Suprapubic skin (tissue), 4 donors: ENCODE results near the gene HDAC11. TPM values are rescaled to one million over a fixed set of nuclear protein-coding genes. Genes with fewer than 3 reads are reported as not detected.
A peak's percentile ranks its signal among the peaks of the same experiment; 100 is the strongest.

Experiments
- DNase-seq, 2 donors: peaks; one replicate each; pipeline ENCODE4 v3.0.0-alpha.2; 2019; ENCODE audit warnings: low spot score in 2 of 2
- H3K27ac ChIP-seq: fragments of 200-600 bp; sonication (generic); one replicate; pipeline ENCODE4 v1.5.1; 2019
- H3K27me3 ChIP-seq: fragments of 200-600 bp; sonication (generic); one replicate; pipeline ENCODE4 v1.5.1; 2019
- H3K36me3 ChIP-seq: fragments of 200-600 bp; sonication (generic); one replicate; pipeline ENCODE4 v1.5.1; 2019
- H3K4me1 ChIP-seq: fragments of 200-600 bp; sonication (generic); one replicate; pipeline ENCODE4 v1.5.1; 2019
- H3K4me3 ChIP-seq: fragments of 200-600 bp; sonication (generic); one replicate; pipeline ENCODE4 v1.5.1; 2019; ENCODE audit warnings: mild to moderate bottlenecking
- H3K9me3 ChIP-seq: fragments of 200-600 bp; sonication (generic); one replicate; pipeline ENCODE4 v1.5.1; 2019
- EP300 ChIP-seq: sonication (generic); formaldehyde crosslinking; IDR thresholded peaks from one replicate; pipeline ENCODE4 v1.6.1; 2017; ENCODE audit warnings: antibody characterized with exemption
- POLR2A ChIP-seq, 2 donors: fragments of 450-650 bp; IDR thresholded peaks; one replicate each; pipeline ENCODE4 v1.6.1; 2017; ENCODE audit warnings: antibody characterized with exemption in 2 of 2, mild to moderate bottlenecking in 2 of 2, moderate library complexity in 2 of 2
- POLR2AphosphoS5 ChIP-seq, 3 donors: sonication (generic); formaldehyde crosslinking; IDR thresholded peaks; one replicate each; pipeline ENCODE4 v1.6.1; 2017; ENCODE audit warnings: antibody characterized with exemption in 3 of 3
- WGBS: methylation state at CpG from one replicate; pipeline ENCODE4 v1.1.5; 2018; 5-methylcytosine and 5-hydroxymethylcytosine counted together
- total RNA-seq, 4 donors: library from RNA; depleted of rRNA; stranded (reverse); fragments of >200 nt; gene quantifications; one replicate each; pipeline ENCODE4 v1.1.0, GENCODE V29; 2016
- TF ChIP-seq, protein P1 (sequence below), 2 donors: fragments of 200-600 bp in 1 of 2; fragments of 450-650 bp in 1 of 2; sonication (generic) in 1 of 2; IDR thresholded peaks; one replicate each; pipeline ENCODE4 v1.5.1; 2016 to 2019; ENCODE audit warnings: antibody characterized with exemption in 2 of 2, mild to moderate bottlenecking in 1 of 2, moderate library complexity in 1 of 2

The HDAC11 gene
- total RNA-seq, 4 donors from 2014 or later = 16.7 to 28.3 (median 27.5) TPM

DNA sequence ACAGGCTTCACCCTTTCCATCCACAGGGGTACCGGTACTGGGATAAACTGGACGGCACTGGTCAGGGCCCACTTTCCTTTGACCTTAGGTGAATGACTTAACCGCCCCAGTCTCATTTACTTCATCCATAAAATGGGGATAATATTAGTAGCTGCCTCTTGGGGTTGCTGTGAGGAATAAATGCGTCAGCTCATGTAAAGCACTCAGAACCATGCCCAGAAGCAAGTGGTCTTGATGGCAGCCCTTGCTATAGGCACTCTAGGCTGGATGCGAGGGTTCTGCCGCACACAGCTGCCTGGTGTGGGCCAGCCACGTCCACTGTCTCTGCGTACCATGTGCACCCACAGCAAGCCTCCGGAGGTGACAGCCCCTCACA is 36.6 kb downstream of the HDAC11 start:
- H3K27ac ChIP-seq = peak overlapping the region; percentile 87
- no peaks in the 10 kb centered on the region for H3K27me3 ChIP-seq
- H3K4me1 ChIP-seq = peaks cover 67% of the 10 kb centered on the region
- 85% methylated on average over 4 of the region's 9 CpGs for WGBS
- no peak for TF ChIP-seq POLR2AphosphoS5 (IDR thresholded peaks at IDR 0.05)
- no peaks in the 10 kb centered on the region for H3K36me3 ChIP-seq
- H3K4me3 ChIP-seq = no peak overlapping the region
- DNase-seq = no peak
- no peaks in the 10 kb centered on the region for H3K9me3 ChIP-seq

DNA sequence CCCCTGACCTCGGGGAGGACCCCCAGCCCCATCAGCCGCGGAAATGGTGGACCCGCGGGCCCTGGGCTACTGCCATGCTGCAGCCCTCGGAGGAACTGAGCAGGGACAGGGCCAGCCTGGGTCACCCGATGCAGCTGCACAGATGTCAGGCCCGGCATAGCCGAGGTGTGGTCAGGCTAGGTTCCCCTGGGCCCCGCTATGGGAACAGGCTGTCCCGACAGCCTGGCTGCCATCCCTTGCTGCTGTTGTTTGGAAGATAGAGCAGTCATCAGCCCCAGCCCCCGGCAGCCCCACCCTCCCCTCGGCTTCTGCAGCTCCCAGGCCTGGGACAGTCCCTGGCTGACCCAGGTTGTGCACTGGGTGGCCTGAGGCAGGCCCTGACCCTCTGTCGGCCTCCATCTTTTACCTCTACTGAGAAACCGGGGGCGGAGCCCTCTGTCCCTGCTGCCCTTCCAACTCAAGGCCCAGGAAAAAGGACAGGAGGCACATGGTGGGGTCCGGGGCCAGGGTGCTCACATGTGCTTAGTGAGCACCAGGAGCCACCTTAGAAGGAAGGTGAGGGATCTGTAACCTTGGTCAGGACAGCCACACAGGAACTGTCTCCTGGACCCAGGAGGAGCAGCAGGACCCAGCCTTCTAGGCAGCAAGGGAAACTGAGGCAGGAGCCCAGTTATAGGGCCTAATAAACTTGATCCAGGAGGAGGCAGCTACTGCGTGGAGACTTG is 37.3 kb downstream of the HDAC11 start:
- no peak overlapping the region for H3K4me3 ChIP-seq
- peaks cover 67% of the 10 kb centered on the region for H3K4me1 ChIP-seq
- DNase-seq = peak; percentile 91 to 95
- no peaks in the 10 kb centered on the region for H3K27me3 ChIP-seq
- H3K27ac ChIP-seq = peak overlapping the region; percentile 87
- H3K9me3 ChIP-seq = no peaks in the 10 kb centered on the region
- WGBS = 83% methylated on average over 1 of the region's 18 CpGs
- TF ChIP-seq, protein P1, sequence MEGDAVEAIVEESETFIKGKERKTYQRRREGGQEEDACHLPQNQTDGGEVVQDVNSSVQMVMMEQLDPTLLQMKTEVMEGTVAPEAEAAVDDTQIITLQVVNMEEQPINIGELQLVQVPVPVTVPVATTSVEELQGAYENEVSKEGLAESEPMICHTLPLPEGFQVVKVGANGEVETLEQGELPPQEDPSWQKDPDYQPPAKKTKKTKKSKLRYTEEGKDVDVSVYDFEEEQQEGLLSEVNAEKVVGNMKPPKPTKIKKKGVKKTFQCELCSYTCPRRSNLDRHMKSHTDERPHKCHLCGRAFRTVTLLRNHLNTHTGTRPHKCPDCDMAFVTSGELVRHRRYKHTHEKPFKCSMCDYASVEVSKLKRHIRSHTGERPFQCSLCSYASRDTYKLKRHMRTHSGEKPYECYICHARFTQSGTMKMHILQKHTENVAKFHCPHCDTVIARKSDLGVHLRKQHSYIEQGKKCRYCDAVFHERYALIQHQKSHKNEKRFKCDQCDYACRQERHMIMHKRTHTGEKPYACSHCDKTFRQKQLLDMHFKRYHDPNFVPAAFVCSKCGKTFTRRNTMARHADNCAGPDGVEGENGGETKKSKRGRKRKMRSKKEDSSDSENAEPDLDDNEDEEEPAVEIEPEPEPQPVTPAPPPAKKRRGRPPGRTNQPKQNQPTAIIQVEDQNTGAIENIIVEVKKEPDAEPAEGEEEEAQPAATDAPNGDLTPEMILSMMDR (IDR thresholded peaks at IDR 0.05) = no peak
- TF ChIP-seq POLR2AphosphoS5 (IDR thresholded peaks at IDR 0.05) (peak in 1 of 3 donors; percentile 78), POLR2A (IDR thresholded peaks at IDR 0.05) (peak in 1 of 2 donors; percentile 22)
- H3K36me3 ChIP-seq = no peaks in the 10 kb centered on the region

DNA sequence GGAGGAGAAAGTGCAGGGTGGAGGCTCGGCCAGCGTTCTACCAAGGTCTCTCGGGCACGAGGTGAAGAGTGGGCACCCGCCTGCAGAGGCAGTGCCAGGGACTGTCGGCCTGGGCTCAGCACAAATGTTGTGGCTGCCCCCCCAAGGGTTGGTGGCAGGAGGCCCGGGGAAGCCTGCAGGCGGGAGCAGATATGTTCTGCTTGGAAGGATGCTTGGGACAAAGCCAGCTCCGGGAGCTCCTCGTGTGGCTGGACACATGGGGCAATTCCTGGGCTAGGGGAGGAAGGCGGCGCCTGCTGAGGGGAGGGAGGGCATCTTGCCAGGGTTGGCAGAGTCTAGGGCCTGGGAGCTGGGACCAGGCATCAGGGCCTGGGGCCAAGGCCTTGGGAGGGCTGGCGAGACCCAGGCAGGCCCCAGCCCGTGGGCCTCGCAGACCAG is 38.4 kb downstream of the HDAC11 start:
- Histone ChIP-seq H3K27ac (peak overlapping the region; percentile 84), H3K9me3 (no peaks in the 10 kb centered on the region), H3K27me3 (no peaks in the 10 kb centered on the region), H3K4me3 (no peak overlapping the region), H3K4me1 (peaks cover 56% of the 10 kb centered on the region), H3K36me3 (no peaks in the 10 kb centered on the region)
- peak; percentile 94 for DNase-seq
- 69% methylated on average over 9 of the region's 15 CpGs for WGBS
- TF ChIP-seq, protein P1 (IDR thresholded peaks at IDR 0.05) = no peak
- peak in 2 of 3 donors; percentile 10 to 49 for TF ChIP-seq POLR2AphosphoS5 (IDR thresholded peaks at IDR 0.05)

DNA sequence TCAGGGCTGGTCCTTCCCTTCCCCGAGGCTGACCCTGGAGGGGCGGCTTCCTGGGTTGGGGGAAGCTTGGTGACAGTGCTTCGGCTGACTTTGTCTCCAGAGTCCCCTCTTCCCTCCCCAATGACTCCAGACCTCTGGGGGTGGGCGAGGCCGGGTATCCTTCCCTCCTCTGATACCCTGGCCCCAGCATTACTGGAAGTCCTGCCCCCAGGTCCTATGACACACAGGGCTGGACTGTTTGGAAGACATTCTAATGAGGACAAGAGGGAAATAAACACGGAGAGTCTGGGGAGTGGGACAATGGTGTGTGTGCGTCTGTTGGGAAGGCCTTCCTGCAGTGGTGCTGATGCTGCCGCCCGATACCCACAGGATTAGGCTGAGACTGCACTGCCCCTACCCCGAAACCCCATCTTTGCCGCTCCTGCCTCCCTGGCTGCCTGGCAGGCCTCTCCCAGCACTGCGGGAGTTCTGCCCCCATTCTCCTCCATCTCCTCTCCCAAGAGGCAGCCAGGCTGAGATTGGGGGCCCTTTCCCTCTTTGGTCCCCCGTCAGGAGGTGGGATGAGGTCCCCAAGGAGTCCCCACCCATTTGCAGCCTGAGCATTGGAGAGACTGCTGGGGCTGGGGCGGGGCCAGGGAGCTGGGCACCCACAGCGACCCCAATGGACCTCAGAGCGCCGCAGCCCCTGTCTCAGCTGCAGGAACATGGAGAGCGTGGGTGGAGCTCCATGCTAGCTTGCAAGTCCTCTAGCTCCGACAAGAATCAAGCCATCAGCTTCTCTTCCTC is 39.1 kb downstream of the HDAC11 start:
- no peaks in the 10 kb centered on the region for H3K27me3 ChIP-seq
- 77% methylated on average over 14 of the region's 19 CpGs for WGBS
- no peak for TF ChIP-seq POLR2A (IDR thresholded peaks at IDR 0.05)
- TF ChIP-seq EP300 = no peak
- TF ChIP-seq, protein P1 (IDR thresholded peaks at IDR 0.05) = no peak
- no peaks in the 10 kb centered on the region for H3K36me3 ChIP-seq
- no peaks in the 10 kb centered on the region for H3K9me3 ChIP-seq
- peak overlapping the region; percentile 84 for H3K27ac ChIP-seq
- no peak for DNase-seq
- H3K4me1 ChIP-seq = peaks cover 50% of the 10 kb centered on the region
- no peak overlapping the region for H3K4me3 ChIP-seq

DNA sequence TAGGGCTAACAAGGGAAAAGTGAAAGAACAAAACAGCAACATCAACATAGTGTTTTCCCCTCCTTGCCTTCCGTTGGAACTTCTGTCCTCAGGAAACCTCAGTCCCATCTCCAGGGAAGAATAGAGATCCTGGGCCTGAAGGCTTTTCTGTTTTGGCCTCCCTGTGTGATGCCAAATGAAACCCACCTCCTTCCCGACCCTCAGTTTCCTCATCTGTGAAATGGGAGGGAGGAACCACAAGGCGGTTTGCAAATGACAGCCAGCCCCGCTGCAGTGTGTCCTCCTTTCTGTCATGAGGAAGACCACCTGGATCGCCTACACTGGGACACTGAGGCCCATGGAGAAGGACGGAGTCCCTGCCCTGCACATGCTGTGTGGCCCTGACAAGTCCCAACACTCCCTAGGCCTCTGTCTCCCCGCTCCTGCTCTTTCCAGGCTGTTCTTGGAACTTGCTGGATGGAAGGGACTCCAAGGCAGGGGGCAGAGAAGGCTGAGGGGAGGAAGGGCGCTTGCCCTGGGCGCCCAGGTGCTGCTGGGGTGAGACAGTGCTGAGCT is 40.3 kb downstream of the HDAC11 start:
- Histone ChIP-seq H3K9me3 (no peaks in the 10 kb centered on the region), H3K27me3 (no peaks in the 10 kb centered on the region), H3K4me1 (peaks cover 47% of the 10 kb centered on the region), H3K27ac (peak overlapping the region; percentile 84), H3K36me3 (no peaks in the 10 kb centered on the region), H3K4me3 (no peak overlapping the region)
- TF ChIP-seq, protein P1 (IDR thresholded peaks at IDR 0.05) = no peak
- no peak for TF ChIP-seq POLR2AphosphoS5 (IDR thresholded peaks at IDR 0.05)
- TF ChIP-seq EP300 = no peak
- TF ChIP-seq POLR2A (IDR thresholded peaks at IDR 0.05) = no peak
- no peak for DNase-seq
- WGBS = 88% methylated on average over 9 of the region's 9 CpGs
